ENCODE data around the gene TMEM143. TPM values are rescaled to one million over a fixed set of nuclear protein-coding genes. Genes with fewer than 3 reads are reported as not detected.

Gene TMEM143
- total RNA-seq, 1 experiment from 2014 or later = 3.2 TPM

GRCh38 chr19:48359123-48359522 is 4.6 kb downstream of the TMEM143 start:
- Histone ChIP-seq H3K27ac (no peak overlapping the region), H3K4me3 (no peak overlapping the region), H3K9me3 (replicated peaks) (no peaks in the 10 kb centered on the region), H3K27me3 (replicated peaks) (no peaks in the 10 kb centered on the region), H3K4me1 (replicated peaks) (peaks cover 12% of the 10 kb centered on the region), H3K36me3 (no peaks in the 10 kb centered on the region)
- no peak for DNase-seq (ENCODE audit: low read depth in 1 of 2, low spot score in 2 of 2)

GRCh38 chr19:48355365-48355954 is 8.3 kb downstream of the TMEM143 start:
- H3K27ac ChIP-seq = no peak overlapping the region
- no peaks in the 10 kb centered on the region for H3K27me3 ChIP-seq (replicated peaks)
- peaks cover 6% of the 10 kb centered on the region for H3K4me1 ChIP-seq (replicated peaks)
- H3K36me3 ChIP-seq = no peaks in the 10 kb centered on the region
- no peak overlapping the region for H3K4me3 ChIP-seq
- H3K9me3 ChIP-seq (replicated peaks) = no peaks in the 10 kb centered on the region
- no peak for DNase-seq (ENCODE audit: low read depth in 1 of 2, low spot score in 2 of 2)

- Histone ChIP-seq H3K36me3 (no peaks in the 10 kb centered on the region), H3K9me3 (replicated peaks) (no peaks in the 10 kb centered on the region), H3K27me3 (replicated peaks) (no peaks in the 10 kb centered on the region), H3K4me3 (no peak overlapping the region), H3K4me1 (replicated peaks) (peaks cover 6% of the 10 kb centered on the region), H3K27ac (no peak overlapping the region)
- DNase-seq (ENCODE audit: low read depth in 1 of 2, low spot score in 2 of 2) = peak in 1 of 2 experiments; percentile 41
Observed at GRCh38 chr19:48354332-48354992, 9.3 kb downstream of the TMEM143 start.

GRCh38 chr19:48353677-48354076 is 10.1 kb downstream of the TMEM143 start:
- no peaks in the 10 kb centered on the region for H3K9me3 ChIP-seq (replicated peaks)
- H3K27me3 ChIP-seq (replicated peaks) = no peaks in the 10 kb centered on the region
- no peaks in the 10 kb centered on the region for H3K36me3 ChIP-seq
- no peak for DNase-seq (ENCODE audit: low read depth in 1 of 2, low spot score in 2 of 2)
- H3K27ac ChIP-seq = no peak overlapping the region
- no peak overlapping the region for H3K4me3 ChIP-seq
- H3K4me1 ChIP-seq (replicated peaks) = peaks cover 6% of the 10 kb centered on the region

- Histone ChIP-seq H3K9me3 (replicated peaks) (no peaks in the 10 kb centered on the region), H3K4me1 (replicated peaks) (peaks cover 6% of the 10 kb centered on the region), H3K4me3 (no peak overlapping the region), H3K27ac (no peak overlapping the region), H3K36me3 (no peaks in the 10 kb centered on the region), H3K27me3 (replicated peaks) (no peaks in the 10 kb centered on the region)
- peak; percentile 46 to 77 for DNase-seq (ENCODE audit: low read depth in 1 of 2, low spot score in 2 of 2)
Observed at GRCh38 chr19:48351341-48351752, 12.4 kb downstream of the TMEM143 start.

- no peaks in the 10 kb centered on the region for H3K27me3 ChIP-seq (replicated peaks)
- no peaks in the 10 kb centered on the region for H3K9me3 ChIP-seq (replicated peaks)
- DNase-seq (ENCODE audit: low read depth in 1 of 2, low spot score in 2 of 2) = no peak
- no peak overlapping the region for H3K27ac ChIP-seq
- H3K36me3 ChIP-seq = no peaks in the 10 kb centered on the region
- H3K4me1 ChIP-seq (replicated peaks) = peaks cover 6% of the 10 kb centered on the region
- no peak overlapping the region for H3K4me3 ChIP-seq
Observed at GRCh38 chr19:48350856-48351255, 12.9 kb downstream of the TMEM143 start.

GRCh38 chr19:48348737-48349136 is 15.0 kb downstream of the TMEM143 start:
- no peak overlapping the region for H3K4me3 ChIP-seq
- no peak for DNase-seq (ENCODE audit: low read depth in 1 of 2, low spot score in 2 of 2)
- no peak overlapping the region for H3K27ac ChIP-seq
- no peaks in the 10 kb centered on the region for H3K4me1 ChIP-seq (replicated peaks)
- H3K9me3 ChIP-seq (replicated peaks) = no peaks in the 10 kb centered on the region
- no peaks in the 10 kb centered on the region for H3K27me3 ChIP-seq (replicated peaks)
- no peaks in the 10 kb centered on the region for H3K36me3 ChIP-seq

- no peak for DNase-seq (ENCODE audit: low read depth in 1 of 2, low spot score in 2 of 2)
- no peaks in the 10 kb centered on the region for H3K9me3 ChIP-seq (replicated peaks)
- no peaks in the 10 kb centered on the region for H3K4me1 ChIP-seq (replicated peaks)
- H3K27me3 ChIP-seq (replicated peaks) = no peaks in the 10 kb centered on the region
- H3K36me3 ChIP-seq = no peaks in the 10 kb centered on the region
- H3K27ac ChIP-seq = no peak overlapping the region
- no peak overlapping the region for H3K4me3 ChIP-seq
Observed at GRCh38 chr19:48348045-48348444, 15.7 kb downstream of the TMEM143 start.

- DNase-seq (ENCODE audit: low read depth in 1 of 2, low spot score in 2 of 2) = no peak
- Histone ChIP-seq H3K4me3 (no peak overlapping the region), H3K9me3 (replicated peaks) (no peaks in the 10 kb centered on the region), H3K36me3 (no peaks in the 10 kb centered on the region), H3K27me3 (replicated peaks) (no peaks in the 10 kb centered on the region), H3K27ac (no peak overlapping the region), H3K4me1 (replicated peaks) (no peaks in the 10 kb centered on the region)
Observed at GRCh38 chr19:48346191-48346590, 17.5 kb downstream of the TMEM143 start.

- H3K4me3 ChIP-seq = no peak overlapping the region
- no peaks in the 10 kb centered on the region for H3K27me3 ChIP-seq (replicated peaks)
- H3K27ac ChIP-seq = no peak overlapping the region
- no peak for DNase-seq (ENCODE audit: low read depth in 1 of 2, low spot score in 2 of 2)
- no peaks in the 10 kb centered on the region for H3K4me1 ChIP-seq (replicated peaks)
- no peaks in the 10 kb centered on the region for H3K9me3 ChIP-seq (replicated peaks)
- no peaks in the 10 kb centered on the region for H3K36me3 ChIP-seq
Observed at GRCh38 chr19:48344892-48345291, 18.8 kb downstream of the TMEM143 start.

GRCh38 chr19:48342841-48343540 is 20.7 kb downstream of the TMEM143 start:
- Histone ChIP-seq H3K4me1 (replicated peaks) (no peaks in the 10 kb centered on the region), H3K27ac (no peak overlapping the region), H3K9me3 (replicated peaks) (no peaks in the 10 kb centered on the region), H3K36me3 (no peaks in the 10 kb centered on the region), H3K4me3 (no peak overlapping the region), H3K27me3 (replicated peaks) (no peaks in the 10 kb centered on the region)
- DNase-seq (ENCODE audit: low read depth in 1 of 2, low spot score in 2 of 2) = no peak

GRCh38 chr19:48342414-48342738 is 21.4 kb downstream of the TMEM143 start:
- H3K27ac ChIP-seq = no peak overlapping the region
- H3K4me3 ChIP-seq = no peak overlapping the region
- no peak for DNase-seq (ENCODE audit: low read depth in 1 of 2, low spot score in 2 of 2)
- no peaks in the 10 kb centered on the region for H3K4me1 ChIP-seq (replicated peaks)
- no peaks in the 10 kb centered on the region for H3K36me3 ChIP-seq
- no peaks in the 10 kb centered on the region for H3K9me3 ChIP-seq (replicated peaks)
- H3K27me3 ChIP-seq (replicated peaks) = no peaks in the 10 kb centered on the region

GRCh38 chr19:48341515-48342413 is 22.0 kb downstream of the TMEM143 start:
- no peaks in the 10 kb centered on the region for H3K36me3 ChIP-seq
- H3K27ac ChIP-seq = no peak overlapping the region
- H3K4me1 ChIP-seq (replicated peaks) = no peaks in the 10 kb centered on the region
- no peaks in the 10 kb centered on the region for H3K27me3 ChIP-seq (replicated peaks)
- no peak overlapping the region for H3K4me3 ChIP-seq
- no peaks in the 10 kb centered on the region for H3K9me3 ChIP-seq (replicated peaks)
- no peak for DNase-seq (ENCODE audit: low read depth in 1 of 2, low spot score in 2 of 2)

- no peaks in the 10 kb centered on the region for H3K36me3 ChIP-seq
- H3K27me3 ChIP-seq (replicated peaks) = no peaks in the 10 kb centered on the region
- H3K4me3 ChIP-seq = no peak overlapping the region
- DNase-seq (ENCODE audit: low read depth in 1 of 2, low spot score in 2 of 2) = no peak
- no peaks in the 10 kb centered on the region for H3K4me1 ChIP-seq (replicated peaks)
- no peak overlapping the region for H3K27ac ChIP-seq
- no peaks in the 10 kb centered on the region for H3K9me3 ChIP-seq (replicated peaks)
Observed at GRCh38 chr19:48340995-48341394, 22.7 kb downstream of the TMEM143 start.
